ENCODE results near the gene ADK.
A peak's percentile ranks its signal among the peaks of the same experiment; 100 is the strongest.

ADK gene

DNA sequence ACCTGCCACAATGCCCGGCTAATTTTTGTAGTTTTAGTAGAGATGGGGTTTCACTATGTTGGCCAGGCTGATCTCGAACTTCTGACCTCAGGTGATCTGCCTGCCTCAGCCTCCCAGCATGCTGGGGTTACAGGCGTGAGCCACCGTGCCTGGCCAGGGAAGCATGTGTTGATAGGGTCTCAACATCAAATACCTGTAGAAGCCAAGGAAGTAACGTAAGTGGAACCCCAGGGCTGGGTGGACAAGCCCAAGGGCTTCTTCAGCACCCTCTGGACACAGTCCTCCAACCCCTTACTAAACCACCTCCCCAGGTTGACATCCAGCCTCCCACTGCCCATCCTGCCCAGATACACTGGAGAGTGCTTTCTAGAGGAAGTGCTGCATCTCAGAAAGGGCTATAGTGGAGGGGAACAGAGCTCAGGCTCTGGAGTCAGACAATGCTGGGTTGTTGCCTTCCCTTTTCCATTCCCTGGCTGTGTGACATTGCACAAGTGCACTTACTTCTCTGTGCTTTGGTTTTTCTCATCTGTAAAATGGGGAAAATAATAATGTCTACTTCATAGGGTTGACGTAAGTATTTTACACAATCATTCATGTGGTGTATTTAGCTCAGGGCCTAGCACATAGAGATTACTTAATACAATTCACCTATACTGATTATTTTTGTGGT is 601.5 kb downstream of the ADK start:
- H3K27ac ChIP-seq (replicated peaks), result no peak overlapping the region
- TF ChIP-seq SPI1 (IDR thresholded peaks at IDR 0.05; ENCODE audit: borderline replicate concordance, low read depth), result peak; percentile 63; the same call in 1 of the 2 replicates
- TF ChIP-seq, protein P1, sequence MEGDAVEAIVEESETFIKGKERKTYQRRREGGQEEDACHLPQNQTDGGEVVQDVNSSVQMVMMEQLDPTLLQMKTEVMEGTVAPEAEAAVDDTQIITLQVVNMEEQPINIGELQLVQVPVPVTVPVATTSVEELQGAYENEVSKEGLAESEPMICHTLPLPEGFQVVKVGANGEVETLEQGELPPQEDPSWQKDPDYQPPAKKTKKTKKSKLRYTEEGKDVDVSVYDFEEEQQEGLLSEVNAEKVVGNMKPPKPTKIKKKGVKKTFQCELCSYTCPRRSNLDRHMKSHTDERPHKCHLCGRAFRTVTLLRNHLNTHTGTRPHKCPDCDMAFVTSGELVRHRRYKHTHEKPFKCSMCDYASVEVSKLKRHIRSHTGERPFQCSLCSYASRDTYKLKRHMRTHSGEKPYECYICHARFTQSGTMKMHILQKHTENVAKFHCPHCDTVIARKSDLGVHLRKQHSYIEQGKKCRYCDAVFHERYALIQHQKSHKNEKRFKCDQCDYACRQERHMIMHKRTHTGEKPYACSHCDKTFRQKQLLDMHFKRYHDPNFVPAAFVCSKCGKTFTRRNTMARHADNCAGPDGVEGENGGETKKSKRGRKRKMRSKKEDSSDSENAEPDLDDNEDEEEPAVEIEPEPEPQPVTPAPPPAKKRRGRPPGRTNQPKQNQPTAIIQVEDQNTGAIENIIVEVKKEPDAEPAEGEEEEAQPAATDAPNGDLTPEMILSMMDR (IDR thresholded peaks at IDR 0.05; ENCODE audit: insufficient read depth, low read length), result no peak
- no peak for TF ChIP-seq POLR2AphosphoS5 (IDR thresholded peaks at IDR 0.05; ENCODE audit: low read depth)
- peak in 1 of 2 experiments; percentile 70 for DNase-seq (ENCODE audit: low read depth in 1 of 2, low spot score in 1 of 2)
- H3K4me3 ChIP-seq (replicated peaks; ENCODE audit: insufficient read depth, low read length), result no peak overlapping the region
- no peaks in the 10 kb centered on the region for H3K27me3 ChIP-seq (ENCODE audit: insufficient read depth, poor library complexity, severe bottlenecking)

DNA sequence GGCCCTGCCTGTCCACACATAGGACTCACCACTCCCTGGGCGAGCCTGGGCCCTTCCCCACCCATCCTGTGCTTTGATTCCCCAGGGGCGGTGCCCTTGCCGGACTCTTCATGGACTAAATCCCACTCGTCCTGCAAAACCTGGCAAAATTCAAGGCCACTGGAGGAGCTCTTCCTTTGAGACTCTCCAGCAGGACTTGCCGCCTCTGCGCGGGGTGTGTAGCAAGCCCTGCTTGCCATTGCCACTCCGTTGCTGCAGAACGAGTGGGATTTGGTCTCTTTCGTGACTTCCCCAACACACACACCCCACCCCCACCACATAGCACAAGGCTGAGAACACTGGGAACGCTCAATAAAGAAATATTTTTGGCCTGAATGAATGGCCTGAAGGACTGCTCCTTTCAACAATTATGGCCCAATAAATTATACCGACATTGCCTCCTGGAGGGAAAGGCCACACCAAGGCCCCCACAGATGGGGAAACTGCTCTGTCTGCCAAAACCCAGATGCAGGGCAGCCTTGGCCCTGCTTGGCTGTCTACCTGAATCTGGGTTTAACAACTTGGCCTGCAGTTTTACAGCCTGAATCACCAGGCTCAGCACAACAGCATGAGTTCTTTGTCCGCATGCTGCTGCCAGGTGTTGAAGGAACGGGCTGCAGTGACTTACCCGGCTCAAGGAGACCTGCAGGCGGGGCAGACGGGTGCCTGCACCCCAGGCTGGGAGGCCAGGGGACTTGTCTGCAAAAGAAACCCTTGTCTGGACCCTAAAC is 602.6 kb downstream of the ADK start:
- Histone ChIP-seq H3K4me3 (replicated peaks; ENCODE audit: insufficient read depth, low read length) (no peak overlapping the region), H3K27me3 (ENCODE audit: insufficient read depth, poor library complexity, severe bottlenecking) (no peaks in the 10 kb centered on the region), H3K27ac (replicated peaks) (peak overlapping the region; percentile 56)
- peak in 1 of 2 experiments; percentile 56 for DNase-seq (ENCODE audit: low read depth in 1 of 2, low spot score in 1 of 2)
- TF ChIP-seq, protein P1 (IDR thresholded peaks at IDR 0.05; ENCODE audit: insufficient read depth, low read length), result no peak
- TF ChIP-seq SPI1 (IDR thresholded peaks at IDR 0.05; ENCODE audit: borderline replicate concordance, low read depth) (no peak), GABPA (IDR thresholded peaks at IDR 0.05; ENCODE audit: low read depth) (no peak), POLR2AphosphoS5 (IDR thresholded peaks at IDR 0.05; ENCODE audit: low read depth) (no peak)
- TF ChIP-seq, protein P2, sequence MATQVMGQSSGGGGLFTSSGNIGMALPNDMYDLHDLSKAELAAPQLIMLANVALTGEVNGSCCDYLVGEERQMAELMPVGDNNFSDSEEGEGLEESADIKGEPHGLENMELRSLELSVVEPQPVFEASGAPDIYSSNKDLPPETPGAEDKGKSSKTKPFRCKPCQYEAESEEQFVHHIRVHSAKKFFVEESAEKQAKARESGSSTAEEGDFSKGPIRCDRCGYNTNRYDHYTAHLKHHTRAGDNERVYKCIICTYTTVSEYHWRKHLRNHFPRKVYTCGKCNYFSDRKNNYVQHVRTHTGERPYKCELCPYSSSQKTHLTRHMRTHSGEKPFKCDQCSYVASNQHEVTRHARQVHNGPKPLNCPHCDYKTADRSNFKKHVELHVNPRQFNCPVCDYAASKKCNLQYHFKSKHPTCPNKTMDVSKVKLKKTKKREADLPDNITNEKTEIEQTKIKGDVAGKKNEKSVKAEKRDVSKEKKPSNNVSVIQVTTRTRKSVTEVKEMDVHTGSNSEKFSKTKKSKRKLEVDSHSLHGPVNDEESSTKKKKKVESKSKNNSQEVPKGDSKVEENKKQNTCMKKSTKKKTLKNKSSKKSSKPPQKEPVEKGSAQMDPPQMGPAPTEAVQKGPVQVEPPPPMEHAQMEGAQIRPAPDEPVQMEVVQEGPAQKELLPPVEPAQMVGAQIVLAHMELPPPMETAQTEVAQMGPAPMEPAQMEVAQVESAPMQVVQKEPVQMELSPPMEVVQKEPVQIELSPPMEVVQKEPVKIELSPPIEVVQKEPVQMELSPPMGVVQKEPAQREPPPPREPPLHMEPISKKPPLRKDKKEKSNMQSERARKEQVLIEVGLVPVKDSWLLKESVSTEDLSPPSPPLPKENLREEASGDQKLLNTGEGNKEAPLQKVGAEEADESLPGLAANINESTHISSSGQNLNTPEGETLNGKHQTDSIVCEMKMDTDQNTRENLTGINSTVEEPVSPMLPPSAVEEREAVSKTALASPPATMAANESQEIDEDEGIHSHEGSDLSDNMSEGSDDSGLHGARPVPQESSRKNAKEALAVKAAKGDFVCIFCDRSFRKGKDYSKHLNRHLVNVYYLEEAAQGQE (IDR thresholded peaks at IDR 0.05; ENCODE audit: insufficient replicate concordance, low read depth), result no peak

DNA sequence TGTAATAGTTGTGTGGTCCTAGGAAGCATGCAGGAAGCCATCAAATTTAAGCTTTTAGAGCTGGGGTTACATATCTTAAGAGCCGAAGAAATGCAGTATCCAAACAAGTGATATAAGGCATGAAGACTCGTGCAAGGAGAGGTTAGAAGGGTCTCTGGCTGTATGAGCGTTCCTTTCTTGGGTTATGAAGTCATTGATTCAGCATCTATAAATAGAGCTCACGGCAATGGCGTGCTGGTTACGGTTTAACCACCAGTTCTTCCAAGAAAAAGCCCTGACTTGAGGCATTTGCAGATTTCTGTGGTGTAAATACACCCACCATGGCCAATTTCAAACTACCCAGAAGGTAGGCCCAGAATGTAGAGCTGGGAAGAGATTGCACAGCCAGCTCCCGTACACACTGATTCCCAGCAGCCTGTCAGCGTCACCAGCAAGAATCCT is 603.4 kb downstream of the ADK start:
- Histone ChIP-seq H3K4me3 (replicated peaks; ENCODE audit: insufficient read depth, low read length) (no peak overlapping the region), H3K27ac (replicated peaks) (peak overlapping the region; percentile 56), H3K27me3 (ENCODE audit: insufficient read depth, poor library complexity, severe bottlenecking) (no peaks in the 10 kb centered on the region)
- DNase-seq (ENCODE audit: low read depth in 1 of 2, low spot score in 1 of 2), result no peak
- TF ChIP-seq SPI1 (IDR thresholded peaks at IDR 0.05; ENCODE audit: borderline replicate concordance, low read depth) (no peak), GABPA (IDR thresholded peaks at IDR 0.05; ENCODE audit: low read depth) (no peak), POLR2AphosphoS5 (IDR thresholded peaks at IDR 0.05; ENCODE audit: low read depth) (no peak)
- TF ChIP-seq, protein P1 (IDR thresholded peaks at IDR 0.05; ENCODE audit: insufficient read depth, low read length), result no peak
- TF ChIP-seq, protein P2 (IDR thresholded peaks at IDR 0.05; ENCODE audit: insufficient replicate concordance, low read depth), result no peak

Data from HL-60 (cell line).